ENCODE results near the gene RMDN3. TPM values are rescaled to one million over a fixed set of nuclear protein-coding genes. Genes with fewer than 3 reads are reported as not detected.

Gene RMDN3
- total and polyA plus RNA-seq, 2 of the 13 experiments (the other 11 are each of a cell fraction or from before 2014, with no cell fraction given) = 16.8 to 19.5 TPM

DNA sequence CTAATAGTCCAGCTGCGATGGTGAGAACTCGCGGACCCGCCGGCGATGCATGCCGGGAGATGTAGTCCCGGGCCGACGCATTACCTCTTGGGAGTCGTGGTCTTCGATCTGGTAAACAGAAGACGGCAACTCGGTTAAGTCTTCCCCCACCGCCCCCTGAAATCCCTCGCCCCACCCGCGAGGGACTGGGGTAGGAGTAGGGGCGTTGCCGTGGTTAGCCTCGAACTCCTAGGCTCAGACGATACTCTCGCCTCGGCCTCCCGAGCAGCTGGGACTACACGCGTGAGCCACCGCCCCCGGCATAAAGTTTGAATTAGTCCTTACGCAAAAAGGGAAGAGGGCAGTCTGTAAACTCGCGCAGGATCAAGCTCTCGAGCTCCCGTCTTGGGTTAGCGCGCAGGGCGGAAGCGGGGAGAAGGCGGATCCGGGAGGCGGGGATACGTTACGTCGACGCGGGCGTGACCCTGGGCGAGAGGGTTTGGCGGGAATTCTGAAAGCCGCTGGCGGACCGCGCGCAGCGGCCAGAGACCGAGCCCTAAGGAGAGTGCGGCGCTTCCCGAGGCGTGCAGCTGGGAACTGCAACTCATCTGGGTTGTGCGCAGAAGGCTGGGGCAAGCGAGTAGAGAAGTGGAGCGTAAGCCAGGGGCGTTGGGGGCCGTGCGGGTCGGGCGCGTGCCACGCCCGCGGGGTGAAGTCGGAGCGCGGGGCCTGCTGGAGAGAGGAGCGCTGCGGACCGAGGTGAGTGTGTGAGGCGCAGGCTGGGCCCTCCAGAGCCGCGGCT is 60.2 kb downstream of the RMDN3 start, which contains the start of gene RAD51 (continued):
- TF ChIP-seq ESRRA (CRISPR knock-in tag; IDR thresholded peaks at IDR 0.05; ENCODE audit: low read depth) (no peak; the same call in none of the 2 replicates), FOXJ3 (CRISPR knock-in tag; IDR thresholded peaks at IDR 0.05; ENCODE audit: borderline replicate concordance) (peak; percentile 81), ZNF616 (CRISPR knock-in tag; IDR thresholded peaks at IDR 0.05; ENCODE audit: low read depth) (peak; percentile 10; the same call in 1 of the 2 replicates), SNRNP70 (IDR thresholded peaks at IDR 0.05; ENCODE audit: low read depth, low read length) (no peak), CENPT (CRISPR knock-in tag; IDR thresholded peaks at IDR 0.05; ENCODE audit: low read depth) (no peak; the same call in 1 of the 2 replicates), ZNF607 (CRISPR knock-in tag; IDR thresholded peaks at IDR 0.05; ENCODE audit: borderline replicate concordance) (0 out of 2 replicates have a peak, but pooled peaks have one; percentile 74), ZNF124 (CRISPR knock-in tag; IDR thresholded peaks at IDR 0.05) (no peak), REXO4 (CRISPR knock-in tag; IDR thresholded peaks at IDR 0.05; ENCODE audit: borderline replicate concordance) (no peak), ZNF562 (CRISPR knock-in tag; IDR thresholded peaks at IDR 0.05; ENCODE audit: borderline replicate concordance) (no peak), MEIS1 (CRISPR knock-in tag; IDR thresholded peaks at IDR 0.05; ENCODE audit: borderline replicate concordance) (0 out of 2 replicates have a peak, but pooled peaks have one; percentile 82), ZNF547 (CRISPR knock-in tag; IDR thresholded peaks at IDR 0.05) (peak; percentile 96), PHB2 (IDR thresholded peaks at IDR 0.05; ENCODE audit: partially characterized antibody) (no peak), HNRNPK (IDR thresholded peaks at IDR 0.05; ENCODE audit: low read depth, low read length, poor library complexity, severe bottlenecking) (peak; percentile 37), MLLT10 (CRISPR knock-in tag; IDR thresholded peaks at IDR 0.05) (no peak), ZNF180 (CRISPR knock-in tag; IDR thresholded peaks at IDR 0.05; ENCODE audit: borderline replicate concordance, low read depth) (no peak), ZNF549 (CRISPR knock-in tag; IDR thresholded peaks at IDR 0.05) (no peak)
- TF ChIP-seq, protein P1, sequence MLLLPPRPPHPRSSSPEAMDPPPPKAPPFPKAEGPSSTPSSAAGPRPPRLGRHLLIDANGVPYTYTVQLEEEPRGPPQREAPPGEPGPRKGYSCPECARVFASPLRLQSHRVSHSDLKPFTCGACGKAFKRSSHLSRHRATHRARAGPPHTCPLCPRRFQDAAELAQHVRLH (CRISPR knock-in tag; IDR thresholded peaks at IDR 0.05; ENCODE audit: borderline replicate concordance, low read depth) = peak; percentile 74; the same call in 1 of the 2 replicates
- TF ChIP-seq, protein P2, sequence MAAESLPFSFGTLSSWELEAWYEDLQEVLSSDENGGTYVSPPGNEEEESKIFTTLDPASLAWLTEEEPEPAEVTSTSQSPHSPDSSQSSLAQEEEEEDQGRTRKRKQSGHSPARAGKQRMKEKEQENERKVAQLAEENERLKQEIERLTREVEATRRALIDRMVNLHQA (CRISPR knock-in tag; IDR thresholded peaks at IDR 0.05) = no peak
- TF ChIP-seq, protein P3, sequence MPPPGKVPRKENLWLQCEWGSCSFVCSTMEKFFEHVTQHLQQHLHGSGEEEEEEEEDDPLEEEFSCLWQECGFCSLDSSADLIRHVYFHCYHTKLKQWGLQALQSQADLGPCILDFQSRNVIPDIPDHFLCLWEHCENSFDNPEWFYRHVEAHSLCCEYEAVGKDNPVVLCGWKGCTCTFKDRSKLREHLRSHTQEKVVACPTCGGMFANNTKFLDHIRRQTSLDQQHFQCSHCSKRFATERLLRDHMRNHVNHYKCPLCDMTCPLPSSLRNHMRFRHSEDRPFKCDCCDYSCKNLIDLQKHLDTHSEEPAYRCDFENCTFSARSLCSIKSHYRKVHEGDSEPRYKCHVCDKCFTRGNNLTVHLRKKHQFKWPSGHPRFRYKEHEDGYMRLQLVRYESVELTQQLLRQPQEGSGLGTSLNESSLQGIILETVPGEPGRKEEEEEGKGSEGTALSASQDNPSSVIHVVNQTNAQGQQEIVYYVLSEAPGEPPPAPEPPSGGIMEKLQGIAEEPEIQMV (CRISPR knock-in tag; IDR thresholded peaks at IDR 0.05; ENCODE audit: low read depth) = peak; percentile 82
- TF ChIP-seq, protein P4, sequence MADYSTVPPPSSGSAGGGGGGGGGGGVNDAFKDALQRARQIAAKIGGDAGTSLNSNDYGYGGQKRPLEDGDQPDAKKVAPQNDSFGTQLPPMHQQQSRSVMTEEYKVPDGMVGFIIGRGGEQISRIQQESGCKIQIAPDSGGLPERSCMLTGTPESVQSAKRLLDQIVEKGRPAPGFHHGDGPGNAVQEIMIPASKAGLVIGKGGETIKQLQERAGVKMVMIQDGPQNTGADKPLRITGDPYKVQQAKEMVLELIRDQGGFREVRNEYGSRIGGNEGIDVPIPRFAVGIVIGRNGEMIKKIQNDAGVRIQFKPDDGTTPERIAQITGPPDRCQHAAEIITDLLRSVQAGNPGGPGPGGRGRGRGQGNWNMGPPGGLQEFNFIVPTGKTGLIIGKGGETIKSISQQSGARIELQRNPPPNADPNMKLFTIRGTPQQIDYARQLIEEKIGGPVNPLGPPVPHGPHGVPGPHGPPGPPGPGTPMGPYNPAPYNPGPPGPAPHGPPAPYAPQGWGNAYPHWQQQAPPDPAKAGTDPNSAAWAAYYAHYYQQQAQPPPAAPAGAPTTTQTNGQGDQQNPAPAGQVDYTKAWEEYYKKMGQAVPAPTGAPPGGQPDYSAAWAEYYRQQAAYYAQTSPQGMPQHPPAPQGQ (CRISPR knock-in tag; IDR thresholded peaks at IDR 0.05; ENCODE audit: borderline replicate concordance) = no peak
- TF ChIP-seq, protein P5, sequence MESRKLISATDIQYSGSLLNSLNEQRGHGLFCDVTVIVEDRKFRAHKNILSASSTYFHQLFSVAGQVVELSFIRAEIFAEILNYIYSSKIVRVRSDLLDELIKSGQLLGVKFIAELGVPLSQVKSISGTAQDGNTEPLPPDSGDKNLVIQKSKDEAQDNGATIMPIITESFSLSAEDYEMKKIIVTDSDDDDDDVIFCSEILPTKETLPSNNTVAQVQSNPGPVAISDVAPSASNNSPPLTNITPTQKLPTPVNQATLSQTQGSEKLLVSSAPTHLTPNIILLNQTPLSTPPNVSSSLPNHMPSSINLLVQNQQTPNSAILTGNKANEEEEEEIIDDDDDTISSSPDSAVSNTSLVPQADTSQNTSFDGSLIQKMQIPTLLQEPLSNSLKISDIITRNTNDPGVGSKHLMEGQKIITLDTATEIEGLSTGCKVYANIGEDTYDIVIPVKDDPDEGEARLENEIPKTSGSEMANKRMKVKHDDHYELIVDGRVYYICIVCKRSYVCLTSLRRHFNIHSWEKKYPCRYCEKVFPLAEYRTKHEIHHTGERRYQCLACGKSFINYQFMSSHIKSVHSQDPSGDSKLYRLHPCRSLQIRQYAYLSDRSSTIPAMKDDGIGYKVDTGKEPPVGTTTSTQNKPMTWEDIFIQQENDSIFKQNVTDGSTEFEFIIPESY (CRISPR knock-in tag; IDR thresholded peaks at IDR 0.05) = no peak; the same call in 1 of the 2 replicates
- TF ChIP-seq, protein P6, sequence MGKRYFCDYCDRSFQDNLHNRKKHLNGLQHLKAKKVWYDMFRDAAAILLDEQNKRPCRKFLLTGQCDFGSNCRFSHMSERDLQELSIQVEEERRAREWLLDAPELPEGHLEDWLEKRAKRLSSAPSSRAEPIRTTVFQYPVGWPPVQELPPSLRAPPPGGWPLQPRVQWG (CRISPR knock-in tag; IDR thresholded peaks at IDR 0.05; ENCODE audit: borderline replicate concordance, low read depth) = no peak

Measured in HepG2 (cell line).